Measurements from ENCODE around the gene IL1RAPL2. TPM values are rescaled to one million over a fixed set of nuclear protein-coding genes. Genes with fewer than 3 reads are reported as not detected.
"Not testable (repeated sequence)": the region's sequence is repeated elsewhere in the genome, so short reads cannot be mapped to it uniquely, and the experiment has no call there.

IL1RAPL2 gene
- total and polyA plus RNA-seq, 3 experiments from 2014 or later = not detected

DNA sequence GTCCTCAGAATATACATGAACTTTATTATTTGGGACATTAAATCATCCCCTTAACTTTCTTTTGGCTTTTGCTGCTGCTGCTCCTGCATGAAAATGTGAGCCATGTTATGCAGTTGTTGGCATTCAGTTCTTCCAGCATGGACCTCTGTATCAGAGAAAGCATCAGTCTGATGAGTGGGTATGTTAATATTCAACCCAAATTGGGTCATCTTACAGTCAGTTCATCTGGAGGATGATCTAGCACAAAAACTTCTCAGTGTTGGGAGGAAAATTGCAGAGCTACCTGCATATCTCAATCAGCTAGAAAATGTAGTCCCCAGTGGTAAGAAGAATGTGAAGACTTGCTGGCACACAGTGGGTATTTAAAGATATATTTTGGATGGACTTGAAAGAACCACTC is 96.7 kb downstream of the IL1RAPL2 start:
- Mint-ChIP-seq H3K9me3 (peaks cover 0 to 2% (median 0%) of the 10 kb centered on the region in 5 donors), H3K4me1 (no peaks in the 10 kb centered on the region), H3K36me3 (no peaks in the 10 kb centered on the region), H3K4me3 (no peak overlapping the region), H3K27ac (no peak overlapping the region), H3K27me3 (no peaks in the 10 kb centered on the region)
- H3K36me3 ChIP-seq (ENCODE audit: insufficient read depth, low read length) = no peaks in the 10 kb centered on the region
- H3K27me3 ChIP-seq (ENCODE audit: insufficient read depth, low read length, poor library complexity, severe bottlenecking) = no peaks in the 10 kb centered on the region
- H3K4me1 ChIP-seq (ENCODE audit: insufficient read depth, low read length) = no peaks in the 10 kb centered on the region
- CTCF ChIA-PET = no interaction called here
- H3K9me3 ChIP-seq (ENCODE audit: low read length) = no peaks in the 10 kb centered on the region
- no peak overlapping the region for H3K27ac ChIP-seq (ENCODE audit: low read depth, low read length)
- no peak overlapping the region for H3K4me3 ChIP-seq (ENCODE audit: low read length)
- POLR2A ChIA-PET = no interaction called here
- DNase-seq = no peak

DNA sequence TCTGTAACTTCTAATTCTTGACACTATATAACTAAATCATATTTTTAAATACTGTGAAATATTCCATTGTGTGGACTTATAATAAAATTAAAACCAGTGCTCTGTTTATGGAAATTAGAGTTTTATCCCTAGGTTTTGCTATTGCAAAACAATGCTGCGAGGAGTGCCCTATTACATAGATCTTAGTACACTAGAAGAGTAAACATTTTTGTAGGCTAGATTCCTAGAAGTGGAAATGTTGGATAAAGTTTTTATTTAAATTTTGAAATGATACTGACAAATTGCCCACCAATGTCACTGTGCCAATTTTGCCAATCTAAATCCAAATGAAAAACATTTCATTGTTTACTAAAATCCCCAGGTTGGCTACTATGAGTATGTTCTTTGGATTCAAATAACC is 99.7 kb downstream of the IL1RAPL2 start:
- Histone ChIP-seq H3K27ac (ENCODE audit: low read depth, low read length) (no peak overlapping the region), H3K4me3 (ENCODE audit: low read length) (no peak overlapping the region), H3K4me1 (ENCODE audit: insufficient read depth, low read length) (no peaks in the 10 kb centered on the region), H3K36me3 (ENCODE audit: insufficient read depth, low read length) (no peaks in the 10 kb centered on the region), H3K27me3 (ENCODE audit: insufficient read depth, low read length, poor library complexity, severe bottlenecking) (no peaks in the 10 kb centered on the region), H3K9me3 (ENCODE audit: low read length) (no peaks in the 10 kb centered on the region)
- no peaks in the 10 kb centered on the region for H3K4me1 Mint-ChIP-seq
- no peak overlapping the region for H3K27ac Mint-ChIP-seq
- no peak overlapping the region for H3K4me3 Mint-ChIP-seq
- H3K36me3 Mint-ChIP-seq = no peaks in the 10 kb centered on the region
- ChIA-PET CTCF (no interaction called here), POLR2A (no interaction called here)
- no peak for DNase-seq
- no peaks in the 10 kb centered on the region for H3K9me3 Mint-ChIP-seq
- peaks cover 0 to 4% of the 10 kb centered on the region in 2 donors for H3K27me3 Mint-ChIP-seq

GRCh38 chrX:104668550-104668949 is 102.6 kb downstream of the IL1RAPL2 start:
- CTCF ChIA-PET = no interaction called here
- H3K36me3 ChIP-seq (ENCODE audit: insufficient read depth, low read length) = no peaks in the 10 kb centered on the region

GRCh38 chrX:104669063-104669462 is 103.1 kb downstream of the IL1RAPL2 start:
- POLR2A ChIA-PET = no interaction called here
- CTCF ChIA-PET = no interaction called here
- Mint-ChIP-seq H3K9me3 (peaks cover 0 to 2% (median 0%) of the 10 kb centered on the region in 5 donors), H3K27ac (no peak overlapping the region), H3K4me3 (no peak overlapping the region), H3K4me1 (no peaks in the 10 kb centered on the region), H3K36me3 (no peaks in the 10 kb centered on the region), H3K27me3 (peaks cover 0 to 4% of the 10 kb centered on the region in 2 donors)
- H3K27ac ChIP-seq (ENCODE audit: low read depth, low read length) = no peak overlapping the region
- H3K4me1 ChIP-seq (ENCODE audit: insufficient read depth, low read length) = no peaks in the 10 kb centered on the region
- no peak for DNase-seq
- no peaks in the 10 kb centered on the region for H3K36me3 ChIP-seq (ENCODE audit: insufficient read depth, low read length)
- H3K9me3 ChIP-seq (ENCODE audit: low read length) = no peaks in the 10 kb centered on the region
- no peaks in the 10 kb centered on the region for H3K27me3 ChIP-seq (ENCODE audit: insufficient read depth, low read length, poor library complexity, severe bottlenecking)
- no peak overlapping the region for H3K4me3 ChIP-seq (ENCODE audit: low read length)

More at GRCh38 chrX:104668550-104668949, 102.6 kb downstream of the IL1RAPL2 start:
- Mint-ChIP-seq H3K4me3 (no peak overlapping the region), H3K36me3 (no peaks in the 10 kb centered on the region), H3K4me1 (no peaks in the 10 kb centered on the region), H3K27ac (no peak overlapping the region), H3K9me3 (peaks cover 0 to 2% (median 0%) of the 10 kb centered on the region in 5 donors), H3K27me3 (peaks cover 0 to 4% of the 10 kb centered on the region in 2 donors)
- Histone ChIP-seq H3K27me3 (ENCODE audit: insufficient read depth, low read length, poor library complexity, severe bottlenecking) (no peaks in the 10 kb centered on the region), H3K27ac (ENCODE audit: low read depth, low read length) (no peak overlapping the region), H3K4me1 (ENCODE audit: insufficient read depth, low read length) (no peaks in the 10 kb centered on the region), H3K9me3 (ENCODE audit: low read length) (no peaks in the 10 kb centered on the region), H3K4me3 (ENCODE audit: low read length) (no peak overlapping the region)
- no peak for DNase-seq
- POLR2A ChIA-PET = no interaction called here

DNA sequence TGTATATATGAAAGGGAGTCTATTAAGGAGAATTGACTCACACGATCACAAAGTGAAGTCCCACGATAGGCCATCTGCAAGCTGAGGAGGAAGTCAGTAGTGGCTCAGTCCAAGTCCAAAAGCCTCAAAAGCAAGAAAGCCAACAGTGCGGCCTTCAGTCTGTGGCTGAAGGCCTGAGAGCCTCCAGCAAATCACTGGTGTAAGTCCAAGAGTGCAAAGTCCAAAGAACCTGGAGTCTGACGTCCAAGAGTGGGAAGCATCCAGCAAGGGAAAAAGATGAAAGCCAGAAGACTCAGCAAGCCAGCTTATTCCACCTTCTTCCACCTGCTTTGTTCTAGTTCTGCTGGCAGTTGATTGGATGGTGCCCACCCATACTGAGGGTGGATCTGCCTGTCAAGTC is 104.1 kb downstream of the IL1RAPL2 start:
- no peaks in the 10 kb centered on the region for H3K36me3 ChIP-seq (ENCODE audit: insufficient read depth, low read length)
- no peak for DNase-seq
- ChIA-PET POLR2A (no interaction called here), CTCF (no interaction called here)
- H3K27me3 Mint-ChIP-seq = peaks cover 0 to 4% of the 10 kb centered on the region in 2 donors
- H3K4me3 Mint-ChIP-seq = no peak overlapping the region
- peaks cover 0 to 2% (median 0%) of the 10 kb centered on the region in 5 donors for H3K9me3 Mint-ChIP-seq
- no peak overlapping the region for H3K27ac Mint-ChIP-seq
- H3K27ac ChIP-seq (ENCODE audit: low read depth, low read length) = no peak overlapping the region
- H3K36me3 Mint-ChIP-seq = no peaks in the 10 kb centered on the region
- H3K4me1 ChIP-seq (ENCODE audit: insufficient read depth, low read length) = no peaks in the 10 kb centered on the region
- H3K27me3 ChIP-seq (ENCODE audit: insufficient read depth, low read length, poor library complexity, severe bottlenecking) = no peaks in the 10 kb centered on the region
- no peaks in the 10 kb centered on the region for H3K4me1 Mint-ChIP-seq
- H3K4me3 ChIP-seq (ENCODE audit: low read length) = no peak overlapping the region
- H3K9me3 ChIP-seq (ENCODE audit: low read length) = no peaks in the 10 kb centered on the region

- DNase-seq; H3K27ac Mint-ChIP-seq; H3K9me3 Mint-ChIP-seq; H3K4me3 ChIP-seq (ENCODE audit: low read length); H3K9me3 ChIP-seq (ENCODE audit: low read length); H3K27me3 Mint-ChIP-seq; H3K4me1 ChIP-seq (ENCODE audit: insufficient read depth, low read length); H3K4me3 Mint-ChIP-seq; H3K27me3 ChIP-seq (ENCODE audit: insufficient read depth, low read length, poor library complexity, severe bottlenecking); H3K4me1 Mint-ChIP-seq; POLR2A ChIA-PET; H3K27ac ChIP-seq (ENCODE audit: low read depth, low read length); H3K36me3 Mint-ChIP-seq; H3K36me3 ChIP-seq (ENCODE audit: insufficient read depth, low read length); CTCF ChIA-PET: not testable (repeated sequence)
These were observed 111.5 kb downstream of the IL1RAPL2 start for GRCh38 chrX:104677517-104677916.

GRCh38 chrX:104679175-104679574 is 113.2 kb downstream of the IL1RAPL2 start:
- H3K9me3 Mint-ChIP-seq = peaks cover 0 to 3% (median 0%) of the 10 kb centered on the region in 5 donors
- no peak overlapping the region for H3K27ac Mint-ChIP-seq
- Histone ChIP-seq H3K36me3 (ENCODE audit: insufficient read depth, low read length) (no peaks in the 10 kb centered on the region), H3K9me3 (ENCODE audit: low read length) (no peaks in the 10 kb centered on the region), H3K27me3 (ENCODE audit: insufficient read depth, low read length, poor library complexity, severe bottlenecking) (no peaks in the 10 kb centered on the region), H3K4me3 (ENCODE audit: low read length) (no peak overlapping the region), H3K4me1 (ENCODE audit: insufficient read depth, low read length) (no peaks in the 10 kb centered on the region), H3K27ac (ENCODE audit: low read depth, low read length) (no peak overlapping the region)
- no peaks in the 10 kb centered on the region for H3K27me3 Mint-ChIP-seq
- H3K4me3 Mint-ChIP-seq = no peak overlapping the region
- no peak for DNase-seq
- H3K36me3 Mint-ChIP-seq = no peaks in the 10 kb centered on the region
- CTCF ChIA-PET = no interaction called here
- POLR2A ChIA-PET = no interaction called here
- H3K4me1 Mint-ChIP-seq = no peaks in the 10 kb centered on the region

GRCh38 chrX:104681214-104681613 is 115.2 kb downstream of the IL1RAPL2 start:
- H3K27ac Mint-ChIP-seq = no peak overlapping the region
- CTCF ChIA-PET = no interaction called here

GRCh38 chrX:104684077-104684476 is 118.1 kb downstream of the IL1RAPL2 start:
- Histone ChIP-seq H3K4me1 (ENCODE audit: insufficient read depth, low read length) (no peaks in the 10 kb centered on the region), H3K4me3 (ENCODE audit: low read length) (no peak overlapping the region), H3K36me3 (ENCODE audit: insufficient read depth, low read length) (no peaks in the 10 kb centered on the region), H3K27me3 (ENCODE audit: insufficient read depth, low read length, poor library complexity, severe bottlenecking) (no peaks in the 10 kb centered on the region), H3K9me3 (ENCODE audit: low read length) (no peaks in the 10 kb centered on the region), H3K27ac (ENCODE audit: low read depth, low read length) (no peak overlapping the region)
- ChIA-PET CTCF (no interaction called here), POLR2A (no interaction called here)
- no peaks in the 10 kb centered on the region for H3K36me3 Mint-ChIP-seq
- H3K4me1 Mint-ChIP-seq = no peaks in the 10 kb centered on the region
- no peak overlapping the region for H3K4me3 Mint-ChIP-seq
- no peaks in the 10 kb centered on the region for H3K9me3 Mint-ChIP-seq
- no peak overlapping the region for H3K27ac Mint-ChIP-seq
- H3K27me3 Mint-ChIP-seq = peaks cover 0 to 2% of the 10 kb centered on the region in 2 donors
- no peak for DNase-seq

More at GRCh38 chrX:104681214-104681613, 115.2 kb downstream of the IL1RAPL2 start:
- Mint-ChIP-seq H3K27me3 (peaks cover 0 to 2% of the 10 kb centered on the region in 2 donors), H3K4me1 (no peaks in the 10 kb centered on the region), H3K4me3 (no peak overlapping the region), H3K9me3 (peaks cover 0 to 3% (median 0%) of the 10 kb centered on the region in 5 donors), H3K36me3 (no peaks in the 10 kb centered on the region)
- no peak for DNase-seq
- Histone ChIP-seq H3K36me3 (ENCODE audit: insufficient read depth, low read length) (no peaks in the 10 kb centered on the region), H3K27me3 (ENCODE audit: insufficient read depth, low read length, poor library complexity, severe bottlenecking) (no peaks in the 10 kb centered on the region), H3K9me3 (ENCODE audit: low read length) (no peaks in the 10 kb centered on the region), H3K4me3 (ENCODE audit: low read length) (no peak overlapping the region), H3K4me1 (ENCODE audit: insufficient read depth, low read length) (no peaks in the 10 kb centered on the region), H3K27ac (ENCODE audit: low read depth, low read length) (no peak overlapping the region)
- POLR2A ChIA-PET = no interaction called here

All from CD8-positive, alpha-beta memory T cell (primary cell).